GM19240 (cell line): ENCODE data around the gene C6orf132.
"Not testable (repeated sequence)": the region's sequence is repeated elsewhere in the genome, so short reads cannot be mapped to it uniquely, and the experiment has no call there.

Experiments
- DNase-seq: peaks from one replicate; pipeline ENCODE4 v3.0.0; 2011; ENCODE audit warnings: low spot score; ENCODE audit not compliant: insufficient read length

Gene C6orf132

GRCh38 chr6:42159431-42160024 is 17.1 kb upstream of the C6orf132 start:
- DNase-seq = no peak

- no peak for DNase-seq
Measured at GRCh38 chr6:42158631-42159030, 16.2 kb upstream of the C6orf132 start.

- DNase-seq = no peak
Measured at GRCh38 chr6:42158011-42158410, 15.6 kb upstream of the C6orf132 start.

- no peak for DNase-seq
Measured at GRCh38 chr6:42156638-42157037, 14.2 kb upstream of the C6orf132 start.

GRCh38 chr6:42155293-42155692 is 12.9 kb upstream of the C6orf132 start:
- no peak for DNase-seq

- no peak for DNase-seq
Measured at GRCh38 chr6:42154461-42155209, 12.2 kb upstream of the C6orf132 start.

- DNase-seq = no peak
Measured at GRCh38 chr6:42153921-42154320, 11.5 kb upstream of the C6orf132 start.

GRCh38 chr6:42152528-42153213 is 10.3 kb upstream of the C6orf132 start:
- DNase-seq = not testable (repeated sequence)

- DNase-seq = no peak
Measured at GRCh38 chr6:42152024-42152423, 9.6 kb upstream of the C6orf132 start.

- no peak for DNase-seq
Measured at GRCh38 chr6:42150254-42150653, 7.8 kb upstream of the C6orf132 start.

GRCh38 chr6:42148058-42148457 is 5.6 kb upstream of the C6orf132 start:
- DNase-seq = no peak

GRCh38 chr6:42147138-42147562 is 4.7 kb upstream of the C6orf132 start:
- no peak for DNase-seq

GRCh38 chr6:42141603-42142117 is 760 bp downstream of the C6orf132 start:
- no peak for DNase-seq

- no peak for DNase-seq
Measured at GRCh38 chr6:42140756-42141602, 1.4 kb downstream of the C6orf132 start.

- DNase-seq = no peak
Measured at GRCh38 chr6:42140032-42140431, 2.4 kb downstream of the C6orf132 start.

GRCh38 chr6:42138630-42139619 is 3.5 kb downstream of the C6orf132 start:
- no peak for DNase-seq

GRCh38 chr6:42138190-42138589 is 4.2 kb downstream of the C6orf132 start:
- no peak for DNase-seq

GRCh38 chr6:42137194-42137753 is 5.1 kb downstream of the C6orf132 start:
- DNase-seq = no peak

- peak; percentile 65 for DNase-seq
Measured at GRCh38 chr6:42136508-42137193, 5.8 kb downstream of the C6orf132 start.
